Measurements from ENCODE around the gene DMGDH.
A peak's percentile ranks its signal among the peaks of the same experiment; 100 is the strongest.

DMGDH gene

GRCh38 chr5:78971998-78972397 lies 97.5 kb downstream of the DMGDH start:
- DNase-seq: no peak

GRCh38 chr5:78968781-78969180 lies 100.7 kb downstream of the DMGDH start:
- no peak for DNase-seq

GRCh38 chr5:78964889-78965288 lies 104.6 kb downstream of the DMGDH start:
- DNase-seq: no peak

GRCh38 chr5:78961743-78962142 lies 107.7 kb downstream of the DMGDH start:
- no peak for DNase-seq

GRCh38 chr5:78959767-78960166 lies 109.7 kb downstream of the DMGDH start:
- no peak for DNase-seq

GRCh38 chr5:78958672-78959445 lies 110.6 kb downstream of the DMGDH start:
- DNase-seq: no peak

- DNase-seq: no peak
Measured at GRCh38 chr5:78956901-78957300, 112.6 kb downstream of the DMGDH start.

- peak in 1 of 5 donors; percentile 33 for DNase-seq
Measured at GRCh38 chr5:78953092-78953800, 116.2 kb downstream of the DMGDH start.

Data from T-helper 1 cell (primary cell).